ENCODE results near the gene PKP3. TPM values are rescaled to one million over a fixed set of nuclear protein-coding genes. Genes with fewer than 3 reads are reported as not detected.
"Not testable (repeated sequence)": the region's sequence is repeated elsewhere in the genome, so short reads cannot be mapped to it uniquely, and the experiment has no call there.

The PKP3 gene
- total RNA-seq, 1 donor from 2014 or later, result not detected

DNA sequence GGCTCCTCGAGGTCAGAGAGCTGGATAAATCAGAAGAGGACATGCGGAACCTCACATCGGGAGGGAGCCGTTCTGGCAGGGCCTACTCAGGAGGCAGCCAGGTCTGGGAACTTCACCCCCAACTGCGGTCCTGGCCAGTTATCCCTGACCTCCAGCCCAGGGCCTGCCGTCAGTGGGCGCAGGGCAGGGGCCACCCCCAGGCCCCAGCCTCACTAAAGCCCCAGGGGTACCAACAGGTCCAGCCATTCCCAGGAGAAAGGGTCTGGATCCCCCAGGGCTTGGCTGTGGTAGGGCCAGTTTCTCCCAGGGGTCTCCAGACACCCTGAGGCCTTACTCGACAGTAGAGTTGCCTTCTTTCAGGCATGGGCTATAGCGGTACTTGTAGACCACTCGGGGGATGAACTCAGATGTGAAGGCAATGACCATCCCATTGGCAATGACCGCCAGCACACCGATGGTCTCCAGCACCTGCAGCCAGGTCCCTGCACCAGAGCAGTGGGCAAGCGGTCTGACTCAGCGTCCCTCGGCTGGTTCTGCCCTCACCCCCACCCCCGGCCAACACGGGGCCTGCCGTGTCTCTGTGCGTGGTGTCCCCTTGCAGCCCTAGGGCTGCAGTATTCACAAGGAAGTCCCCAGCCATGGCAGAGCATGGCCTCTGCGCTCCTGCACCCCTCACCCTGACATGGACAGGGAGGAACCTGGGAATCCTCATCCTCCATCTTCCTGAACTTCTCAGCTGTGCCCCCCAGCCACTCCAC lies 25.4 kb downstream of the PKP3 start:
- no peaks in the 10 kb centered on the region for H3K27me3 Mint-ChIP-seq (ENCODE audit: insufficient read depth)
- peak overlapping the region; percentile 56 for H3K4me3 Mint-ChIP-seq
- intact Hi-C loops (cut with micrococcal nuclease), result loop anchor here (5.0 kb wide), 1 partner anchor 107 kb away; the partner anchor contains the start of gene IFITM1
- H3K36me3 Mint-ChIP-seq (ENCODE audit: low read depth), result peaks cover 10% of the 10 kb centered on the region
- H3K9me3 Mint-ChIP-seq, result no peaks in the 10 kb centered on the region
- no peak overlapping the region for H3K27ac Mint-ChIP-seq
- peaks cover 20% of the 10 kb centered on the region for H3K4me1 Mint-ChIP-seq (ENCODE audit: low read depth)
- DNase-seq (ENCODE audit: low spot score), result no peak

DNA sequence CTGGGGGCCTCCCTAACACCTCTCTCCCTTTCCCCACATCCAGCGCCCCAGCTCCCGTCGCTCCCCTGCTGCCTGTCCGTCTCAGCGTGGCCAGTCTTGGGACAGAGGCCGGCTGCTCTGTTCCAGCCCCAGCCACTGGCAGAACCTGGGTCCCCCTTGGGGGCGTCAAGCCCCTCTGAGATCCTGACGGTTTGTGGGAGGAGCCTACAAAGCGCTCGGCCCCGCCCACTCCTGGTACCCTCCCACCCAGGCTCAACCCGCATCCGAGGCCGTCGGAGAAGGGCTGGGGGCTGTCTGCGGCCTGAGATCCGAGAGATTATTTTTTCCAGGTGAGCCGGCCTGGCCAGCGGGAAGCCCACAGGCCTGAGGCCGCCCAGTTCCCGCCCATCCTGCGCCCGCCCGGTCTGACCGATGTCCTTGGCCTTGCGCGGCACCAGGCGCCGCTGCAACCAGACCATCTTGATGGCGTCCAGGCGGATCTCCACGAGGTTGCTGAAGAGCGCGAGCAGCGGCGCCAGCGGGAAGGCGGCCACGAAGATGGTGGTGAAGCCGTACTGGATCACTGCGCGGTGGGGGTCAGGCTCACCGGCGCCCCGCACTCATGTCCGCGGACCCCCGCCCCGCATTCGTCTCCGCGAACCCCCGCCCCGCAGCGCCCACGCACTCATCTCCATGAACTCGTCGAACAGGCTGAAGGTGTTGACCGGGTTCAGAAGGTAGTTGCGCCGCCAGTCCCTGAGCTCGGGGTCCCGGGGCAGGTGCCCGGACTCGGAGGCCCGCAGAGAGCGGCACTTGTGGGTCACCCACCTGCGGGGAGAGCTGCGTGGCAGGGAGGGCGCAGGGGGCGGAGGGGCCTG lies 26.3 kb downstream of the PKP3 start:
- DNase-seq (ENCODE audit: low spot score), result no peak
- intact Hi-C loops (cut with micrococcal nuclease), result no loop called here
- no peak overlapping the region for H3K27ac Mint-ChIP-seq
- no peaks in the 10 kb centered on the region for H3K9me3 Mint-ChIP-seq
- H3K4me1 Mint-ChIP-seq (ENCODE audit: low read depth), result peaks cover 12% of the 10 kb centered on the region
- H3K27me3 Mint-ChIP-seq (ENCODE audit: insufficient read depth), result no peaks in the 10 kb centered on the region
- H3K36me3 Mint-ChIP-seq (ENCODE audit: low read depth), result peaks cover 15% of the 10 kb centered on the region
- H3K4me3 Mint-ChIP-seq, result peak overlapping the region; percentile 56

DNA sequence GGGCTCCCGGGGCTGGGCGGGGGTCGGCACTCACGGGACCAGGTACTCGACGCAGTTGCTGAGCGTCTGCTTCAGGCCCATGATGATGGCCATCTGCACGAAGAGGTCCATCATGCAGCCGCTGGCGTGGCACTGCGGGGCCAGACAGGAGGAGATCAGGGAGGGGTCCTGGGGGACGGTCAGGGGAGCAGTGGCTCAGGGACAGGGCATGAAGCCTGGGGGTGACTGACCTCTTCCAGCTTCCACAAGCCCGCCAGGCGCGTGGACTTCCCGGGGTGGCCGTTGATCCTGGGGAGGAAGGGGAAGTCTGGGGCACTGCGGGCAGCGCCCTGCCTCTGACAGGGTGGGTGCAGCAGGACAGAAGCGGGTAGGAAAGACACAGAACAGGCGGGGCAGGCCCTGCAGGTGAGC lies 26.9 kb downstream of the PKP3 start:
- Mint-ChIP-seq H3K4me3 (no peak overlapping the region), H3K4me1 (ENCODE audit: low read depth) (peaks cover 5% of the 10 kb centered on the region), H3K27me3 (ENCODE audit: insufficient read depth) (no peaks in the 10 kb centered on the region), H3K27ac (no peak overlapping the region), H3K9me3 (no peaks in the 10 kb centered on the region), H3K36me3 (ENCODE audit: low read depth) (peaks cover 17% of the 10 kb centered on the region)
- DNase-seq (ENCODE audit: low spot score), result no peak
- intact Hi-C loops (cut with micrococcal nuclease), result no loop called here

- intact Hi-C loops (cut with micrococcal nuclease), result no loop called here
- Mint-ChIP-seq H3K27ac (no peak overlapping the region), H3K36me3 (ENCODE audit: low read depth) (peaks cover 17% of the 10 kb centered on the region), H3K4me1 (ENCODE audit: low read depth) (no peaks in the 10 kb centered on the region), H3K9me3 (no peaks in the 10 kb centered on the region), H3K27me3 (ENCODE audit: insufficient read depth) (no peaks in the 10 kb centered on the region), H3K4me3 (no peak overlapping the region)
- no peak for DNase-seq (ENCODE audit: low spot score)
Observed at GRCh38 chr11:422249-422656, 28.2 kb downstream of the PKP3 start.

DNA sequence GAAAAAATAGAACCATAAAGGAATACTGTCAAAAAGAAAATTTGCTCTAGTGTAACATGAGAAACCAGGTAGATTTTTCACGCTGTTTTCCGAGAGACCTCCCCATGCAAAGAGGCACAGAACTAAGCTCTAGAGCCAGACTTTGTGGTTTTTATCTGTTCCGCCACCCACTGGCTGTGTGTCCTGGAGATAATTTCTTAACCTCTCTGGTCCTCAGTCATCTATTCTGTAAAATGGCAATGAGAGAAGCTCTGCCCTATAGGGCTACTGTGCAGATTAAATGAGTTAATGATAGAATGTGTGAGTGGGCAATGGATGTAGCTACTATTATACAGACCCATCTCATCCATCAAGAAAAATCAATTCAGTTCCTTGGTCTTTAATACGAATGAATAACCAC lies 30.2 kb downstream of the PKP3 start:
- Mint-ChIP-seq H3K36me3 (ENCODE audit: low read depth) (peaks cover 24% of the 10 kb centered on the region), H3K4me3 (no peak overlapping the region), H3K4me1 (ENCODE audit: low read depth) (no peaks in the 10 kb centered on the region), H3K27ac (no peak overlapping the region), H3K27me3 (ENCODE audit: insufficient read depth) (no peaks in the 10 kb centered on the region), H3K9me3 (no peaks in the 10 kb centered on the region)
- intact Hi-C loops (cut with micrococcal nuclease), result no loop called here
- no peak for DNase-seq (ENCODE audit: low spot score)

DNA sequence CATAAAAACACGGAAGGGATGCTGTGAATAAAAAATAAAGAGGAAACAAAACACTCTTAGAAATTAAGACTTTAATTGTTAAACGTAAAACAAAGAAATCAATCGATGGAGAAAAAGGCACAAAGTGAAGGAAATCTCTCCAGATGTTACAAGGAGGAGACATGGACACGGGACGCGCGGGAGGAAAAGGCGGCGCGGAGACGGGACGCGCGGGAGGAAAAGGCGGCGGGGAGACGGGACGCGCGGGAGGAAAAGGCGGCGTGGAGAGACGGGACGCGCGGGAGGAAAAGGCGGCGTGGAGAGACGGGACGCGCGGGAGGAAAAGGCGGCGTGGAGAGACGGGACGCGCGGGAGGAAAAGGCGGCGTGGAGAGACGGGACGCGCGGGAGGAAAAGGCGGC lies 30.8 kb downstream of the PKP3 start:
- H3K27ac Mint-ChIP-seq; DNase-seq (ENCODE audit: low spot score); H3K27me3 Mint-ChIP-seq (ENCODE audit: insufficient read depth); H3K4me3 Mint-ChIP-seq; H3K9me3 Mint-ChIP-seq; intact Hi-C loops (cut with micrococcal nuclease); H3K4me1 Mint-ChIP-seq (ENCODE audit: low read depth): not testable (repeated sequence)
- peaks cover 24% of the 10 kb centered on the region for H3K36me3 Mint-ChIP-seq (ENCODE audit: low read depth)

GRCh38 chr11:425301-425700 lies 31.3 kb downstream of the PKP3 start:
- no peaks in the 10 kb centered on the region for H3K4me1 Mint-ChIP-seq (ENCODE audit: low read depth)
- H3K27me3 Mint-ChIP-seq (ENCODE audit: insufficient read depth), result no peaks in the 10 kb centered on the region
- H3K9me3 Mint-ChIP-seq, result no peaks in the 10 kb centered on the region
- peaks cover 24% of the 10 kb centered on the region for H3K36me3 Mint-ChIP-seq (ENCODE audit: low read depth)
- DNase-seq (ENCODE audit: low spot score), result no peak
- no peak overlapping the region for H3K4me3 Mint-ChIP-seq
- intact Hi-C loops (cut with micrococcal nuclease), result no loop called here
- H3K27ac Mint-ChIP-seq, result no peak overlapping the region

DNA sequence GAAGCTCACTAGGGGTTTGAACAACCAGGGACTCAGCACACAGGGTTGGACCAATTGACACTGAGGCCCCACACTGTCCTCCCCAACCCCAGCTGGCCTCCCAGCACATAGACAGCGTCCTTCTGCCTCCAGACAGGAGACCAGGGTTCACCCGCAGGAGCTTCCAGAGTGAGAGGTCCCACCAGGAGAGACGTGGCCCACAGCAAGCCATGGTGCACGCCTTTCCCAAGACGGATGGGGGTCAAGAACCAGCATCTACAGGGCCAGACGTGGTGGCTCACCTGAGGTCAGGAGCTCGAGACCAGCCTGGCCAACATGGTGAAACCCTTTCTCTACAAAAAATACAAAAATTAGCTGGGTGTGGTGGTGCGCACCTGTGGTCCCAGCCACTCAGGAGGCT lies 32.8 kb downstream of the PKP3 start:
- no peaks in the 10 kb centered on the region for H3K4me1 Mint-ChIP-seq (ENCODE audit: low read depth)
- no peaks in the 10 kb centered on the region for H3K27me3 Mint-ChIP-seq (ENCODE audit: insufficient read depth)
- no peak overlapping the region for H3K27ac Mint-ChIP-seq
- DNase-seq (ENCODE audit: low spot score), result no peak
- H3K36me3 Mint-ChIP-seq (ENCODE audit: low read depth), result peaks cover 24% of the 10 kb centered on the region
- no peak overlapping the region for H3K4me3 Mint-ChIP-seq
- intact Hi-C loops (cut with micrococcal nuclease), result no loop called here
- H3K9me3 Mint-ChIP-seq, result no peaks in the 10 kb centered on the region

DNA sequence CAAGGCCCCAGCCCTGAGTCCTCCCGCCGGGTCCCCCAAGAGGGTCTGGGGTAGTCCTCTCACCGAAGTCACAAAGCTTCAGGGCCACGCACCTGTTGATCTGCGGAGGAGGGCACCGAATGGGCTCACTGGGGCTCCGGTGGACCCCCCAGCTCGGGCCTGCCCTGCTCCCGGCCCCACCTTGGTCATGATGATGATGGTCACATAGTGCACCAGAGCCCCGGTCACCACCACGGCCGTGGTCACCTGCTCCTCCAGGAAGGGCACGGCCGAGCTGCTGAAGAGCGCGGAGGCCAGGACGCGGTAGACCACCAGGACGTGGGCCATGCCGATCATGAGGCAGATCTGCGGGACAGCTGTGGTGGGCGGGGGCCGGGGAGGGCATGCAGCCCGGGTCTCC lies 34.3 kb downstream of the PKP3 start:
- Mint-ChIP-seq H3K27ac (no peak overlapping the region), H3K36me3 (ENCODE audit: low read depth) (peaks cover 21% of the 10 kb centered on the region), H3K27me3 (ENCODE audit: insufficient read depth) (no peaks in the 10 kb centered on the region), H3K9me3 (no peaks in the 10 kb centered on the region), H3K4me1 (ENCODE audit: low read depth) (no peaks in the 10 kb centered on the region), H3K4me3 (no peak overlapping the region)
- DNase-seq (ENCODE audit: low spot score), result no peak
- intact Hi-C loops (cut with micrococcal nuclease), result no loop called here

GRCh38 chr11:429391-429790 lies 35.4 kb downstream of the PKP3 start:
- Mint-ChIP-seq H3K36me3 (ENCODE audit: low read depth) (peaks cover 19% of the 10 kb centered on the region), H3K27ac (no peak overlapping the region), H3K4me1 (ENCODE audit: low read depth) (no peaks in the 10 kb centered on the region), H3K9me3 (no peaks in the 10 kb centered on the region), H3K4me3 (no peak overlapping the region), H3K27me3 (ENCODE audit: insufficient read depth) (no peaks in the 10 kb centered on the region)
- no peak for DNase-seq (ENCODE audit: low spot score)
- intact Hi-C loops (cut with micrococcal nuclease), result no loop called here

- H3K27me3 Mint-ChIP-seq (ENCODE audit: insufficient read depth), result no peaks in the 10 kb centered on the region
- H3K4me3 Mint-ChIP-seq, result no peak overlapping the region
Observed at GRCh38 chr11:429931-430456, 36.0 kb downstream of the PKP3 start.

DNA sequence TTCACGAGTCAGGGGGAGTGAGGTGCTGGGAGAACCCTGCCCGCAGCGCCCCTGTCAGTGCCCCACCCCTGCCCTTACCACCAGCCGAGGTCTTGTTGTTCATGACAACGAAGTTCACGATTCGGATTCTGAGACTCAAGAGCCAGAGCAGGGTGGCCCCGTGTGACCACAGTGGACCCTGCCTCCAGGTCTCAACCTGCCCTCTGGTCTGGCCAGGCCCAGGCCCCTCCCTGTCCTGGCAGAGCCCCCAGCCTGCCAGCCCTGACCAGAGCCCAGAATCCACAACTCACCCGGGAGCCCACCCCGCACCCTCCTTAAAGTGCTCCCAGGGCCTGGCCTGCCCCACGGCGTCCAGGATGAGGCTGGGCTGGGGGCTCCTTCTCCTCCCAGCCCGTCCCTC lies 37.9 kb downstream of the PKP3 start:
- Mint-ChIP-seq H3K27me3 (ENCODE audit: insufficient read depth) (no peaks in the 10 kb centered on the region), H3K4me3 (no peak overlapping the region), H3K27ac (no peak overlapping the region), H3K9me3 (no peaks in the 10 kb centered on the region), H3K36me3 (ENCODE audit: low read depth) (peaks cover 11% of the 10 kb centered on the region), H3K4me1 (ENCODE audit: low read depth) (no peaks in the 10 kb centered on the region)
- intact Hi-C loops (cut with micrococcal nuclease), result no loop called here
- no peak for DNase-seq (ENCODE audit: low spot score)

More at GRCh38 chr11:429931-430456, 36.0 kb downstream of the PKP3 start:
- intact Hi-C loops (cut with micrococcal nuclease), result no loop called here
- Mint-ChIP-seq H3K36me3 (ENCODE audit: low read depth) (peaks cover 15% of the 10 kb centered on the region), H3K27ac (no peak overlapping the region), H3K9me3 (no peaks in the 10 kb centered on the region), H3K4me1 (ENCODE audit: low read depth) (no peaks in the 10 kb centered on the region)
- DNase-seq (ENCODE audit: low spot score), result no peak

DNA sequence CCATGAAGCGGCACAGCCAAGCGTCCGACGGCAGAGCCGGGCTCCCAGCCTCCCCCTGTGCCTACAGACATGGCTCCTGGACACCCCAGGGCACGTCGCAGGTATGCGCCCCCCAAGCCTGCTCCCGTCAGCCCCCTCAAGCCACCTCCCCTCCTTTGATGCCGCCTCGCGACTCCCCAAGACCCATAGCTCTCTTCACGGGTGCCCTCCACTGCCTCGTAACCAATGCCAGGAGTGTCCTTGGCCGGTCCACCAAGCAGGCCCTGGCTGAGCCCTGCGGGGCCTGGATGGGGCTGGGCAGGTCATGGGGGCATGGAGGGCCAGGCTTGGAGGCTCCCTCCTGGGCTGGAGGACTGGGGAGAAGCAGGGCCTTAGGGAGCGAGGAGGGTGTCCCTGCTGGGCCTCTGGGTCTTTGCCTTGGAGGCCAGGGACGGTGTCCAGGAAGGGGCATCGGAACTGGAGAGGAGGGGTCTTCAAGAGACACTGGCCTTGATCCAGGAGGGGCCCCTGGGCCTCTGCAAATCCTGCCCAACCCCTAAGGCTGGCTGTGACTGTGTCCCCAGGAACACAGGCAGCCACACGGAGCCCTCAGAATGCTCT lies 38.6 kb downstream of the PKP3 start:
- Mint-ChIP-seq H3K9me3 (no peaks in the 10 kb centered on the region), H3K27ac (no peak overlapping the region), H3K27me3 (ENCODE audit: insufficient read depth) (no peaks in the 10 kb centered on the region), H3K4me1 (ENCODE audit: low read depth) (peaks cover 6% of the 10 kb centered on the region), H3K36me3 (ENCODE audit: low read depth) (peaks cover 10% of the 10 kb centered on the region), H3K4me3 (no peak overlapping the region)
- no peak for DNase-seq (ENCODE audit: low spot score)
- intact Hi-C loops (cut with micrococcal nuclease), result no loop called here
